Spleen (tissue), 11 donors: Measurements from ENCODE around the gene SLC12A3. TPM values are rescaled to one million over a fixed set of nuclear protein-coding genes. Genes with fewer than 3 reads are reported as not detected.

ENCODE experiments used
- DNase-seq: peaks from one replicate; pipeline ENCODE4 v3.0.0-alpha.2; 2020
- H3K27ac ChIP-seq, 8 donors: fragments of 200-600 bp; sonication (generic) in 7 of 8; 1 replicate in 4 of 8; 2 replicates in 4 of 8; pipeline versions ENCODE4 v1.5.0 to v1.8.0; 2016 to 2021; ENCODE audit warnings: inconsistent platforms in 4 of 8, mild to moderate bottlenecking in 4 of 8, moderate library complexity in 1 of 8
- H3K27me3 ChIP-seq, 7 donors: fragments of 200-600 bp; sonication (generic) in 6 of 7; replicated peaks in 1 of 7; 1 replicate in 4 of 7; 2 replicates in 3 of 7; pipeline versions ENCODE4 v1.5.0 to v1.8.0; 2016 to 2021; ENCODE audit warnings: inconsistent platforms in 3 of 7, mild to moderate bottlenecking in 1 of 7
- H3K36me3 ChIP-seq, 6 donors: fragments of 200-600 bp; sonication (generic) in 5 of 6; 1 replicate in 4 of 6; 2 replicates in 2 of 6; pipeline versions ENCODE4 v1.5.0 to v1.8.0; 2016 to 2021; ENCODE audit warnings: inconsistent platforms in 2 of 6
- H3K4me1 ChIP-seq, 6 donors: fragments of 200-600 bp; sonication (generic) in 5 of 6; 1 replicate in 3 of 6; 2 replicates in 3 of 6; pipeline versions ENCODE4 v1.5.0 to v1.8.0; 2016 to 2021; ENCODE audit warnings: inconsistent platforms in 3 of 6
- H3K4me3 ChIP-seq, 8 donors: fragments of 200-600 bp; sonication (generic) in 7 of 8; 1 replicate in 4 of 8; 2 replicates in 4 of 8; pipeline versions ENCODE4 v1.5.0 to v1.8.0; 2016 to 2021; ENCODE audit warnings: inconsistent platforms in 4 of 8, mild to moderate bottlenecking in 4 of 8, moderate library complexity in 2 of 8
- H3K9me3 ChIP-seq, 8 donors: fragments of 200-600 bp; sonication (generic) in 7 of 8; 1 replicate in 4 of 8; 2 replicates in 4 of 8; pipeline versions ENCODE4 v1.5.0 to v1.8.0; 2016 to 2021; ENCODE audit warnings: inconsistent platforms in 4 of 8
- POLR2A ChIP-seq, 3 donors: fragments of 450-650 bp; IDR thresholded peaks; one replicate each; pipeline ENCODE4 v1.5.1; 2017; ENCODE audit warnings: antibody characterized with exemption in 3 of 3, mild to moderate bottlenecking in 1 of 3
- POLR2AphosphoS5 ChIP-seq, 3 donors: sonication (generic); formaldehyde crosslinking; IDR thresholded peaks; one replicate each; pipeline ENCODE4 v1.5.1; 2017; ENCODE audit warnings: antibody characterized with exemption in 3 of 3
- WGBS, 5 donors: extraction: QIAGEN DNeasy Blood & Tissue Kit in 3 of 5; methylation state at CpG; one replicate each; pipeline versions ENCODE4 v1.1.5 to v1.1.7; 2013 to 2018; 5-methylcytosine and 5-hydroxymethylcytosine counted together
- intact Hi-C: fragments of 100-400 bp; cut with DNase I; formaldehyde crosslinking; loops from one replicate; pipeline ENCODE4 v1.15.0; 2023; ENCODE audit warnings: low total_unique reads
- polyA plus RNA-seq, 3 donors: library from polyadenylated mRNA; stranded (reverse); fragments of 200-250 nt; gene quantifications; one replicate each; pipeline ENCODE4 v1.2.1, GENCODE V29; 2013
- total RNA-seq, 7 donors: library from RNA; depleted of rRNA in 3 of 7; stranded (reverse); fragments of >200 nt in 3 of 7; fragmentation: NEBNext Ultra II Directional in 4 of 7; extraction: Animal tissue kit (Norgen Biotek cat#: 25700) in 4 of 7; gene quantifications; one replicate each; pipeline versions ENCODE4 v1.1.0 to v1.2.1, GENCODE V29; 2016 to 2021
- TF ChIP-seq, protein P1 (sequence below), 11 experiments: fragments of 200-600 bp in 7 of 11; fragments of 450-650 bp in 4 of 11; sonication (generic) in 4 of 11; IDR thresholded peaks in 8 of 11; conservative IDR thresholded peaks in 3 of 11; 1 replicate in 7 of 11; 2 replicates in 4 of 11; pipeline versions ENCODE4 v1.4.0 to v1.8.0; 2016 to 2021; ENCODE audit warnings: antibody characterized with exemption in 11 of 11, inconsistent platforms in 4 of 11, mild to moderate bottlenecking in 1 of 11
- donor health status: healthy with polysubstance abuse.
- donor health status: DM: no; HTN: no; CAD: no; lungs with moderate emphysema.
- donor health status: DM: no; HTN: no; CAD: no.
- donor health status: Bipolar disorder and iron deficiency.
- donor health status: healthy.
- donor health status: DM: no; HTN: no; CAD: no.
- donor health status: DM: yes; HTN: yes; CAD: no.

The SLC12A3 gene
- total and polyA plus RNA-seq, 10 donors = 0.42 to 2.6 (median 1.1) TPM

DNA sequence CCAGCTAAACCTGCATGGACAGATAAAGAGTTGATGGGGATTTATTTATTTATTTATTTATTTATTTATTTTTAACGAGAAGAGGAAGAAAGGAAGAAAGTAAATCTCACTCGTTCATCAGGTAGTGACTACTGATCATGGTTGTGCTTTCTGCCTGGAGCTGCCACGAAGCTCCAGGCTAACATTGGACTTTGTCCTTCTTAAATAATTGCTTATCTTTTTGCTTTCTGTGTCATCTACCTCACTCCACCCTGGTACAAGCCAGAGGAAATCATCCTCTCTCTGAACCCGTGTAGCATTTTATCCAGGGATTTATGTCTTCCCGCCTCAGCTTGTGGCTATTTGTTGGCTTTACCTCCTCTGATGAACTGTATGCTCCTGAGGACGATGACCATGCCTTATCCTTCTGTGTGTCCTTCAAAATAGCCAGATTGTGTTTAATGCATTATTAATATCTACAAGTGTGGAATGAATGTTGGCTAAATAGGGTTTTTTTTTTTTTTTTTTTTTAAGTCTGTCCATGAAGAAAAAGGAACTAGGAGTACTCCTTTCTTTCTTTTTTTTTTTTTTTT lies 8.0 kb upstream of the SLC12A3 start:
- no peaks in the 10 kb centered on the region for H3K27me3 ChIP-seq
- TF ChIP-seq POLR2A (IDR thresholded peaks at IDR 0.05) = no peak
- TF ChIP-seq, protein P1, sequence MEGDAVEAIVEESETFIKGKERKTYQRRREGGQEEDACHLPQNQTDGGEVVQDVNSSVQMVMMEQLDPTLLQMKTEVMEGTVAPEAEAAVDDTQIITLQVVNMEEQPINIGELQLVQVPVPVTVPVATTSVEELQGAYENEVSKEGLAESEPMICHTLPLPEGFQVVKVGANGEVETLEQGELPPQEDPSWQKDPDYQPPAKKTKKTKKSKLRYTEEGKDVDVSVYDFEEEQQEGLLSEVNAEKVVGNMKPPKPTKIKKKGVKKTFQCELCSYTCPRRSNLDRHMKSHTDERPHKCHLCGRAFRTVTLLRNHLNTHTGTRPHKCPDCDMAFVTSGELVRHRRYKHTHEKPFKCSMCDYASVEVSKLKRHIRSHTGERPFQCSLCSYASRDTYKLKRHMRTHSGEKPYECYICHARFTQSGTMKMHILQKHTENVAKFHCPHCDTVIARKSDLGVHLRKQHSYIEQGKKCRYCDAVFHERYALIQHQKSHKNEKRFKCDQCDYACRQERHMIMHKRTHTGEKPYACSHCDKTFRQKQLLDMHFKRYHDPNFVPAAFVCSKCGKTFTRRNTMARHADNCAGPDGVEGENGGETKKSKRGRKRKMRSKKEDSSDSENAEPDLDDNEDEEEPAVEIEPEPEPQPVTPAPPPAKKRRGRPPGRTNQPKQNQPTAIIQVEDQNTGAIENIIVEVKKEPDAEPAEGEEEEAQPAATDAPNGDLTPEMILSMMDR (IDR thresholded peaks at IDR 0.05 in 8 of 11, conservative IDR thresholded peaks at IDR 0.05 in 3 of 11) = no peak
- TF ChIP-seq POLR2AphosphoS5 (IDR thresholded peaks at IDR 0.05) = no peak
- intact Hi-C loops = no loop called here
- H3K36me3 ChIP-seq = no peaks in the 10 kb centered on the region
- H3K4me1 ChIP-seq = peaks cover 15 to 43% (median 25%) of the 10 kb centered on the region in 6 donors
- 64 to 75% (median 68%) methylated on average over 6 of the region's 6 CpGs for WGBS, 5 donors
- no peak overlapping the region for H3K4me3 ChIP-seq
- H3K27ac ChIP-seq = no peak overlapping the region
- DNase-seq = no peak
- no peaks in the 10 kb centered on the region for H3K9me3 ChIP-seq

DNA sequence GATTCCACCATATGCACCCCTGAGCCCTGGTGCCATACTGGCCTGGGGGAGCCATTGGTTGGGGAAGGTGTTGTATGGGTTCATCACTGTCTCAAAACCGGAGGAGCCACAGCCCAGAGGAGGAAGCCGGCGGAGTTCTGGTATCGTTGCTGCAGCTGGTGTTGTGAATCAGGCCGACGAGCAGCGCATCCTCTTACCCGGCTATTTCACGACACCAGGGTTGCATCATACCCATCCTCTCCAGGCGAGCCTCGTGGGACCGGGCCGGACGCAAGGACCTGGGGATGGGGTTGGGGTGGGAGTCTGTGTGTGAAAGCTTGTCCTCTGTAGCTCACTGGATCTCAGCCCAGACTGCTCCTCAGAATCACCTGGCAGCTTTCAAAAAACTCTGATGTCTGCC lies 6.6 kb upstream of the SLC12A3 start:
- TF ChIP-seq POLR2A (IDR thresholded peaks at IDR 0.05) (no peak), POLR2AphosphoS5 (IDR thresholded peaks at IDR 0.05) (peak in 2 of 3 donors; percentile 19 to 21)
- TF ChIP-seq, protein P1 (IDR thresholded peaks at IDR 0.05 in 8 of 11, conservative IDR thresholded peaks at IDR 0.05 in 3 of 11) = no peak
- DNase-seq = peak; percentile 85
- H3K27me3 ChIP-seq = no peaks in the 10 kb centered on the region
- no peaks in the 10 kb centered on the region for H3K36me3 ChIP-seq
- H3K9me3 ChIP-seq = no peaks in the 10 kb centered on the region
- intact Hi-C loops = no loop called here
- no peak overlapping the region for H3K4me3 ChIP-seq
- H3K4me1 ChIP-seq = peaks cover 15 to 57% (median 33%) of the 10 kb centered on the region in 6 donors
- peak overlapping the region in 1 of 8 donors; percentile 40 for H3K27ac ChIP-seq
- 53 to 88% (median 71%) methylated on average over 14 of the region's 14 CpGs for WGBS, 5 donors

DNA sequence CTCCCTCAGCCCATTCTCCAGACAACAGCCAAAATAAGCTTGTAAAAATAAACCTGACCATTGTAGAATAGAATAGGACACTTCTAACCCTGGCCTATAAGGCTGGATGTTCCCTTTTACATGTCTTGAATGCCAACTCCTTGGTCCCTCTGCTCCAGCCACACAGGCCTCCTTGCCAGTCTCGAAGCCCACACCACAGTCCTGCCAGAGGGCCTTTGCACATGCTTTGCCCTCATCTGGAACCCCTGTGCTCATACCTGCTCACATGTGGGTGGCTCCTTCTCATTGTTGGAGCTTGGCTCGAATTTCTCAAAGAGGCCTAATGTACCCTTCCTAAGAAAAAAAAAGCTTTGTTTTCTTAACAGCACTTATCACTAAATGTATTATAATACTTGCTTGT lies 5.4 kb upstream of the SLC12A3 start:
- TF ChIP-seq POLR2A (IDR thresholded peaks at IDR 0.05) (no peak), POLR2AphosphoS5 (IDR thresholded peaks at IDR 0.05) (no peak)
- TF ChIP-seq, protein P1 (IDR thresholded peaks at IDR 0.05 in 8 of 11, conservative IDR thresholded peaks at IDR 0.05 in 3 of 11) = no peak
- Histone ChIP-seq H3K4me3 (no peak overlapping the region), H3K27ac (peak overlapping the region in 7 of 8 donors; percentile 2 to 85 (median 56)), H3K27me3 (no peaks in the 10 kb centered on the region), H3K9me3 (no peaks in the 10 kb centered on the region), H3K36me3 (no peaks in the 10 kb centered on the region), H3K4me1 (peaks cover 15 to 58% (median 33%) of the 10 kb centered on the region in 6 donors)
- no peak for DNase-seq
- WGBS, 5 donors = 77 to 92% (median 83%) methylated on average over 2 of the region's 2 CpGs
- intact Hi-C loops = no loop called here

DNA sequence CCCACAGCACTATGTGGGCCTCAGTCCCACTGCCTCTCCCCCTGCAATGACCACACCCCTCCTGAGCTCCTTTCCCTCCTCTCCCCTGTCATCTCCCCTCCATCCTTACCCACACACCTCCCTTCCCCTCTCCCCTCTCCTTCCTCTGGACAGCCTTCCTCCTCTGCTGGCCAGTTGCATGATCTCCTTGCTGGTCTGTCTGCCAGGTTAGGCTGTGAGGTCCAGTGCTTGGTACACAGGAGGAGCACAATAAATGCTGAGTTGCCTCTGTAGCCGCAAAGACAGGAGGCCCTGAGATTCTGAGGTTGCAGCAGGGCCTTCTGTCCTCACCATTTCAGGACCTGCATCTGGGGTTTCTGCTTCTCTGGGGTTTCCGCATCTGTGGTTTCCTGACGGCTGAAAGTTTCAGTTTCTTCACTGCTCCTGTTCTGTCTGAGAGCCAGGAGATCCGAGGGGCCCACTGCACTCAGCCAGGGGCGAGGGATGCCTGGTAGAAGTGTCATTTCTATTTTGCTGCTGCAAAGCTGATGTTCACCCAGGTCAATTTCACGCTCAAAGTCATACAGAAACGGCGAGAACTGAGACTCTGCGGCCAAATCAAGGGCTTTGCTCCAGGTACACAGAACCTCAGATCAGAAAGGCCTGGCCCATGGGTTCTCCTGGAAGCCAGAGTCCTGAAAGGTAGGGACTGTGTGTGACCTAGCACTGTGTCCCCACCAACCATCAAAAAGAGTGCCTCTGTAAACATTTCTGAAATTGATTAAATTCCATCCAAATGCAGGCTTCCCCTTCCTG lies 4.6 kb upstream of the SLC12A3 start:
- no peak for DNase-seq
- Histone ChIP-seq H3K9me3 (no peaks in the 10 kb centered on the region), H3K27ac (peak overlapping the region; percentile 2 to 85 (median 40)), H3K4me3 (peak overlapping the region in 1 of 8 donors; percentile 18), H3K4me1 (peaks cover 15 to 58% (median 33%) of the 10 kb centered on the region in 6 donors), H3K36me3 (no peaks in the 10 kb centered on the region), H3K27me3 (no peaks in the 10 kb centered on the region)
- intact Hi-C loops = no loop called here
- 24 to 42% (median 32%) methylated on average over 9 of the region's 9 CpGs for WGBS, 5 donors
- TF ChIP-seq, protein P1 (IDR thresholded peaks at IDR 0.05 in 8 of 11, conservative IDR thresholded peaks at IDR 0.05 in 3 of 11) = no peak
- TF ChIP-seq POLR2AphosphoS5 (IDR thresholded peaks at IDR 0.05) (peak in 1 of 3 donors; percentile 32), POLR2A (IDR thresholded peaks at IDR 0.05) (no peak)
